Measurements from ENCODE around the gene HS6ST3.

GRCh38 chr13:96821381-96821780, 731.5 kb downstream of the HS6ST3 start:
- no peak for TF ChIP-seq CTCF (IDR thresholded peaks at IDR 0.05)
- no peak for TF ChIP-seq POLR2A (IDR thresholded peaks at IDR 0.05)

Data from adrenal gland (tissue), 5 donors.